HG03469 (cell line): ENCODE data around the gene MTHFR.
A peak's percentile ranks its signal among the peaks of the same experiment; 100 is the strongest.

Source experiments
- ATAC-seq: cut with Tn5 transposase; IDR thresholded peaks from one replicate; pipeline ENCODE4 v1.9.1; 2021; ENCODE audit warnings: mild to moderate bottlenecking, moderate library complexity, moderate number of reproducible peaks; ENCODE audit not compliant: unreplicated experiment

MTHFR gene

DNA sequence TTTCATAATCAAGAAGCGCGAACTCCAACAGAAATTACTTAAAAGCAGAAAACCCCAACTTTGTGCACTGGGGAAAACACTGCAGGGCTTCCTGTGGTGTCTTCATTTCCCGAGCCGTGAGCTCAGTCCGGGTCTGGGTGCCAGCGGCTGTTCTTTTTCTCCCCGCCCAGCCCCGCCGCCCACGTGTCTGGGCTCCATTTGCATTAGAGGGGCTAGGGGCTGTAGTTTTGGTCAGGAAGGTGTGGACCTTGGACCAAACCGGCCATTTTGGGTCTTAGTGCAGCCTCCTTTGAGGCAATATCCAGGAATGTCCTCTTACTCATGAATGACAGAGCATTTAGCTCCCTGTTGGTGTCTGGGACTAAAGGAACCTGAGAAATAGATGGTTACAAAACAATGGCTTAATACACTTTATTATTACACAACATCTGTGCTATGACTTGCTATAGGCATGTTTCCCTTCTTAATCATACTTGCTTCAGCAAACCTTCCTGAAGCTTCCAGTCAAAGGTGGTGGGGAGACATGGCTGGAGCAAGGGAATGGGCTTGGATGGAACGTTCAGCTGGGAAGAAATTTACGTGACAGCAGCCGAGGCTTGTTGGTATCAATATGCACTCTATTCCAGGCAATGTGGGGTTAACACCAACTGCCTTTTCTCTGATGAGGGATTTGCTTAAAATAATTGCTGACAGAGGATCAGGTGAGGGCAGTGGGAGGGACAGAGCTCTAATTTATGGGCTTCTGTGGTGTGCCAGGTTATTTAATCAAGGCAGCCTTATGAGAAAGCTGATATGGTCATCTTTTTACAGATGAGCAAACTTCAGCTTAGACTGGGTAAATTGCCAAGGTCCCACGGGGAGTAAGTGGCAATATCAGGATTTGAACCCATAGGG is 68.8 kb downstream of the MTHFR start:
- ATAC-seq = no peak

DNA sequence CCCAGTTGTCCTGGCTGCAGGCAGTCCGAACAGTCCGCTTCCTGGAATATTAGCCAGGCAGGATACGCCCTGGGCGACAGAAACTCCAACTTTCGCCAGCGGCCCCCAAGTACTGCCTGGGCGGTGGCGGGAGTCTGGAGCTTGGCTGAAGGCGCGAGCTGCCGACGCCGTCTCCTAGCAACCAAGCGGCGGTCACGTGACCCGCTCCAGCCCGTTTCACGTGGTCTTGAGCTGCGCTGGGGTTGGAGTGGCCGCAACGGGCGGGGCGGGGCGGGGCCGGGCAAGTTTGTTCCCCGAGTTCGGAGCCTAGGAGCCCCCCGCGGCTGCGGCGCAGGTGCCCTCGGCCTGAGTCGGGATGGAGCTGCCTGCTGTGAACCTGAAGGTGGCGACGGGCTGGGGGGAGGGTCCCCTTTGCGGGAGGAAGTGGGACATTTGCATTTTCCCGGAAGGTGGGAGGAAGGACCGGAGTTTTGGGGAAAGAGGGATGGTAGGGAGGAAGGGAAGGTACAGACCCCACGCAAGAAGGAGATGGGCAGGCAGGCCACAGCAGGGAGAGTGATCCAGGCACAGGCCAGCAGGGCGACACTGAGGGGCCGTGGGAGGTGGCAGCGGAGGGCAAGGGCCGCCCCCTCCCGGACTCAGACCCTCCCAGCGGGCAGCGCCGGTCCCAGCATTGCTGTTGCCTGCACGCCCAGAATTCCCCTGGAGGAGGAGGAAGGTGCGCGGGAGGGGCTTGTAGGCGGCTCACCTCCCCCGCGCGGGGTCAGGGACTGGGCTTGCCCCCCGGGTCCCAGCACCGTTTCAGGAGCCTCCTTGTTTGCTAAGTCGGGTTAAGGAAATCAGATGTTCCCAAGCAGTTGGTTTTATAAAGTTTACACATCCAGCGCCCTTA is 69.7 kb downstream of the MTHFR start, which contains the start of gene AGTRAP:
AGTRAP (plus strand) TSS at position 283 of the 892 bp plus-strand sequence; CDS start at position 356, 73 bp downstream.
- ATAC-seq = peak; percentile 56
